K562 (cell line): Measurements from ENCODE around the gene GRIA3. TPM values are rescaled to one million over a fixed set of nuclear protein-coding genes. Genes with fewer than 3 reads are reported as not detected.

ENCODE experiments used
- polyA plus RNA-seq, 8 experiments: library from polyadenylated mRNA; depleted of rRNA in 4 of 8; stranded (reverse) in 5 of 8; unstranded in 3 of 8; fragments of >200 nt; fragmentation: Nextera tagmentation in 2 of 8; fragmentation: Illumina TruSeq in 1 of 8; extraction: Ambion mirVana in 2 of 8; extraction: Trizol in 1 of 8; gene quantifications; 2 replicates each; pipeline versions ENCODE4 v1.2.1 to v1.2.3, GENCODE V29; 2011 to 2014; ENCODE audit warnings: inconsistent platforms in 1 of 8, missing spikeins in 1 of 8
- total RNA-seq, 7 experiments: library from RNA; depleted of rRNA in 6 of 7; stranded (reverse); fragments of >200 nt in 6 of 7; fragmentation: Illumina TruSeq in 2 of 7; extraction: Trizol in 2 of 7; gene quantifications; 2 replicates each; pipeline versions ENCODE4 v1.2.1 to v1.2.3, GENCODE V29; 2011 to 2021; ENCODE audit warnings: low replicate concordance in 1 of 7
- TF ChIP-seq, protein P1 (sequence below), 2 experiments: fragments of 450-650 bp in 1 of 2; sonication (generic) in 1 of 2; formaldehyde crosslinking in 1 of 2; IDR thresholded peaks; 2 replicates each; pipeline versions ENCODE4 v1.7.1 to v1.9.0; 2016 to 2022; ENCODE audit warnings: inconsistent platforms in 1 of 2, mild to moderate bottlenecking in 1 of 2, missing genetic modification reagents in 1 of 2

GRIA3 gene
- total and polyA plus RNA-seq, 9 of the 15 experiments (the other 6 are each of a cell fraction or from before 2014, with no cell fraction given), result 0.10 TPM; not detected in 8

DNA sequence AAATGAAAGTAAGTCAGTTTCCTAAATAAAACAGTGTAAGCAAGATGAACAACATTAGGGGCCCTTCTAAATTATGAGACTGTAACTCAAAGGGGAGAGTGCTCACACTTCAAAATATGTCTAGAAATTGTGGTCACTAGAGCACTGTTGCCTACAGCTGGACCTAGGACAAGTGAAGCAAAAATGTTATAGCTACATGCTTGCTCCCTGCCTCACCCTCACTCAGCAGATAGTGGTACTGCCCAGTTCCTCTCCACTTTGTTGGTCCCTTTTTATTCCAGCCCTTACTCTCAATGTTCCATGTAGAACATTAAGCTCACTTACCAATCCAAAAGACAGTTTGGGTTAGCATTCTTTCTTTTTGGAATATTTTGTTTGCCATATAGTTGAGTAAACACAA is 147.3 kb downstream of the GRIA3 start (continued):
- TF ChIP-seq, protein P1, sequence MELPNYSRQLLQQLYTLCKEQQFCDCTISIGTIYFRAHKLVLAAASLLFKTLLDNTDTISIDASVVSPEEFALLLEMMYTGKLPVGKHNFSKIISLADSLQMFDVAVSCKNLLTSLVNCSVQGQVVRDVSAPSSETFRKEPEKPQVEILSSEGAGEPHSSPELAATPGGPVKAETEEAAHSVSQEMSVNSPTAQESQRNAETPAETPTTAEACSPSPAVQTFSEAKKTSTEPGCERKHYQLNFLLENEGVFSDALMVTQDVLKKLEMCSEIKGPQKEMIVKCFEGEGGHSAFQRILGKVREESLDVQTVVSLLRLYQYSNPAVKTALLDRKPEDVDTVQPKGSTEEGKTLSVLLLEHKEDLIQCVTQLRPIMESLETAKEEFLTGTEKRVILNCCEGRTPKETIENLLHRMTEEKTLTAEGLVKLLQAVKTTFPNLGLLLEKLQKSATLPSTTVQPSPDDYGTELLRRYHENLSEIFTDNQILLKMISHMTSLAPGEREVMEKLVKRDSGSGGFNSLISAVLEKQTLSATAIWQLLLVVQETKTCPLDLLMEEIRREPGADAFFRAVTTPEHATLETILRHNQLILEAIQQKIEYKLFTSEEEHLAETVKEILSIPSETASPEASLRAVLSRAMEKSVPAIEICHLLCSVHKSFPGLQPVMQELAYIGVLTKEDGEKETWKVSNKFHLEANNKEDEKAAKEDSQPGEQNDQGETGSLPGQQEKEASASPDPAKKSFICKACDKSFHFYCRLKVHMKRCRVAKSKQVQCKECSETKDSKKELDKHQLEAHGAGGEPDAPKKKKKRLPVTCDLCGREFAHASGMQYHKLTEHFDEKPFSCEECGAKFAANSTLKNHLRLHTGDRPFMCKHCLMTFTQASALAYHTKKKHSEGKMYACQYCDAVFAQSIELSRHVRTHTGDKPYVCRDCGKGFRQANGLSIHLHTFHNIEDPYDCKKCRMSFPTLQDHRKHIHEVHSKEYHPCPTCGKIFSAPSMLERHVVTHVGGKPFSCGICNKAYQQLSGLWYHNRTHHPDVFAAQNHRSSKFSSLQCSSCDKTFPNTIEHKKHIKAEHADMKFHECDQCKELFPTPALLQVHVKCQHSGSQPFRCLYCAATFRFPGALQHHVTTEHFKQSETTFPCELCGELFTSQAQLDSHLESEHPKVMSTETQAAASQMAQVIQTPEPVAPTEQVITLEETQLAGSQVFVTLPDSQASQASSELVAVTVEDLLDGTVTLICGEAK (IDR thresholded peaks at IDR 0.05), result no peak
- TF ChIP-seq, protein P1 (CRISPR knock-in tag; IDR thresholded peaks at IDR 0.05), result no peak
